Common myeloid progenitor, CD34-positive (primary cell): ENCODE measurements around the gene ASTN1.

Experiments
- CTCF ChIA-PET: fragments of 350-600 bp; sonication (Branson Sonifier 250); formaldehyde crosslinking; loops from one replicate; lab custom pipeline; 2021; ENCODE audit warnings: antibody characterized with exemption; lab: Charles Lee
- POLR2A ChIA-PET: fragments of 350-600 bp; sonication (Branson Sonifier 250); formaldehyde crosslinking; loops from one replicate; lab custom pipeline; 2021; ENCODE audit warnings: antibody characterized with exemption; lab: Charles Lee
- DNase-seq, 3 donors: peaks; one replicate each; pipeline versions ENCODE4 v3.0.0 to v3.0.0-alpha.2; 2013
- H3K27ac ChIP-seq, 2 experiments: 1 replicate in 1 of 2; 2 replicates in 1 of 2; pipeline ENCODE4 v1.7.0; 2013; ENCODE audit warnings: inconsistent platforms in 2 of 2, low read length in 2 of 2, mild to moderate bottlenecking in 2 of 2, low read depth in 1 of 2, moderate library complexity in 1 of 2; ENCODE audit not compliant: severe bottlenecking in 2 of 2, insufficient read depth in 1 of 2, poor library complexity in 1 of 2
- H3K27me3 ChIP-seq, 5 experiments: replicated peaks in 2 of 5; 1 replicate in 3 of 5; 2 replicates in 2 of 5; pipeline versions ENCODE4 v1.6.1 to v1.7.0; 2013; ENCODE audit warnings: low read length in 4 of 5, mild to moderate bottlenecking in 2 of 5, moderate library complexity in 2 of 5, inconsistent platforms in 1 of 5; ENCODE audit not compliant: insufficient read depth in 5 of 5, control insufficient read depth in 4 of 5
- H3K36me3 ChIP-seq, 4 experiments: 1 replicate in 2 of 4; 2 replicates in 2 of 4; pipeline versions ENCODE4 v1.6.1 to v1.7.0; 2013; ENCODE audit warnings: low read length in 3 of 4, control low read depth in 1 of 4, mild to moderate bottlenecking in 1 of 4; ENCODE audit not compliant: control insufficient read depth in 4 of 4, insufficient read depth in 4 of 4
- H3K4me1 ChIP-seq, 4 experiments: 1 replicate in 3 of 4; 2 replicates in 1 of 4; pipeline versions ENCODE4 v1.6.1 to v1.7.1; 2013; ENCODE audit warnings: low read length in 3 of 4, mild to moderate bottlenecking in 3 of 4, control low read depth in 1 of 4, inconsistent platforms in 1 of 4, moderate library complexity in 1 of 4; ENCODE audit not compliant: control insufficient read depth in 4 of 4, insufficient read depth in 4 of 4; ENCODE audit errors: control extremely low read depth in 1 of 4
- H3K4me3 ChIP-seq, 7 experiments: 1 replicate in 4 of 7; 2 replicates in 3 of 7; pipeline versions ENCODE4 v1.5.1 to v1.7.0; 2013; ENCODE audit warnings: mild to moderate bottlenecking in 7 of 7, low read length in 6 of 7, moderate library complexity in 6 of 7, inconsistent platforms in 2 of 7, low read depth in 2 of 7, control low read depth in 1 of 7; ENCODE audit not compliant: insufficient read depth in 4 of 7, control insufficient read depth in 1 of 7; ENCODE audit errors: extremely low read depth in 1 of 7
- H3K9me3 ChIP-seq, 5 experiments: 1 replicate in 4 of 5; 2 replicates in 1 of 5; pipeline versions ENCODE4 v1.6.1 to v1.7.1; 2013; ENCODE audit warnings: low read length in 4 of 5, mild to moderate bottlenecking in 2 of 5, inconsistent platforms in 1 of 5, low read depth in 1 of 5, moderate library complexity in 1 of 5; ENCODE audit not compliant: control insufficient read depth in 4 of 5, insufficient read depth in 2 of 5; ENCODE audit errors: control extremely low read depth in 1 of 5
- WGBS: methylation state at CpG from one replicate; pipeline ENCODE4 v1.1.5; 2013; ENCODE audit not compliant: insufficient coverage; 5-methylcytosine and 5-hydroxymethylcytosine counted together

Gene ASTN1

GRCh38 chr1:176996456-176997090 lies 167.9 kb downstream of the ASTN1 start:
- WGBS = 21% methylated on average over 3 of the region's 4 CpGs
- Histone ChIP-seq H3K36me3 (no peaks in the 10 kb centered on the region), H3K4me1 (no peaks in the 10 kb centered on the region), H3K4me3 (no peak overlapping the region), H3K27ac (no peak overlapping the region), H3K27me3 (no peaks in the 10 kb centered on the region), H3K9me3 (no peaks in the 10 kb centered on the region)
- CTCF ChIA-PET = no interaction called here
- DNase-seq = no peak
- POLR2A ChIA-PET = no interaction called here

GRCh38 chr1:176994931-176995596 lies 169.4 kb downstream of the ASTN1 start:
- H3K4me3 ChIP-seq = no peak overlapping the region
- CTCF ChIA-PET = interaction anchor here (1.2 kb wide), 1 partner anchor 17 kb away, joined by 3 read pairs; no protein-coding TSS in a partner anchor
- H3K4me1 ChIP-seq = no peaks in the 10 kb centered on the region
- POLR2A ChIA-PET = no interaction called here
- no peak overlapping the region for H3K27ac ChIP-seq
- H3K9me3 ChIP-seq = no peaks in the 10 kb centered on the region
- DNase-seq = no peak
- no peaks in the 10 kb centered on the region for H3K36me3 ChIP-seq
- no peaks in the 10 kb centered on the region for H3K27me3 ChIP-seq
- WGBS = 100% methylated on average over 2 of the region's 3 CpGs

GRCh38 chr1:176993587-176993986 lies 170.9 kb downstream of the ASTN1 start:
- POLR2A ChIA-PET = no interaction called here

GRCh38 chr1:176989754-176990153 lies 174.8 kb downstream of the ASTN1 start:
- ChIA-PET CTCF (no interaction called here), POLR2A (no interaction called here)
- no peaks in the 10 kb centered on the region for H3K36me3 ChIP-seq
- 76% methylated on average over 1 of the region's 1 CpG for WGBS
- H3K27me3 ChIP-seq = no peaks in the 10 kb centered on the region
- no peaks in the 10 kb centered on the region for H3K9me3 ChIP-seq
- no peak for DNase-seq
- H3K27ac ChIP-seq = no peak overlapping the region
- H3K4me1 ChIP-seq = no peaks in the 10 kb centered on the region
- H3K4me3 ChIP-seq = no peak overlapping the region

More at GRCh38 chr1:176993587-176993986, 170.9 kb downstream of the ASTN1 start:
- DNase-seq = no peak
- H3K4me1 ChIP-seq = no peaks in the 10 kb centered on the region
- H3K4me3 ChIP-seq = no peak overlapping the region
- 100% methylated on average over 1 of the region's 3 CpGs for WGBS
- no peaks in the 10 kb centered on the region for H3K27me3 ChIP-seq
- H3K9me3 ChIP-seq = no peaks in the 10 kb centered on the region
- no peaks in the 10 kb centered on the region for H3K36me3 ChIP-seq
- no peak overlapping the region for H3K27ac ChIP-seq
- CTCF ChIA-PET = no interaction called here

- Histone ChIP-seq H3K36me3 (no peaks in the 10 kb centered on the region), H3K9me3 (no peaks in the 10 kb centered on the region), H3K27me3 (no peaks in the 10 kb centered on the region), H3K27ac (no peak overlapping the region), H3K4me3 (no peak overlapping the region), H3K4me1 (no peaks in the 10 kb centered on the region)
- CTCF ChIA-PET = no interaction called here
- no peak for DNase-seq
- WGBS = 100% methylated on average over 1 of the region's 1 CpG
- POLR2A ChIA-PET = no interaction called here
Measured at GRCh38 chr1:176989023-176989422, 175.5 kb downstream of the ASTN1 start.

GRCh38 chr1:176987016-176987415 lies 177.5 kb downstream of the ASTN1 start:
- Histone ChIP-seq H3K9me3 (no peaks in the 10 kb centered on the region), H3K27me3 (no peaks in the 10 kb centered on the region), H3K4me1 (no peaks in the 10 kb centered on the region), H3K27ac (no peak overlapping the region), H3K36me3 (no peaks in the 10 kb centered on the region), H3K4me3 (no peak overlapping the region)
- ChIA-PET POLR2A (no interaction called here), CTCF (no interaction called here)
- no peak for DNase-seq

GRCh38 chr1:176983731-176984130 lies 180.8 kb downstream of the ASTN1 start:
- H3K27ac ChIP-seq = no peak overlapping the region
- 87% methylated on average over 4 of the region's 5 CpGs for WGBS
- ChIA-PET POLR2A (no interaction called here), CTCF (no interaction called here)
- H3K9me3 ChIP-seq = no peaks in the 10 kb centered on the region
- H3K27me3 ChIP-seq = no peaks in the 10 kb centered on the region
- no peak for DNase-seq
- H3K36me3 ChIP-seq = no peaks in the 10 kb centered on the region
- H3K4me1 ChIP-seq = no peaks in the 10 kb centered on the region
- no peak overlapping the region for H3K4me3 ChIP-seq
